GM21423 (cell line): ENCODE measurements around the gene SLC2A4.
A peak's percentile ranks its signal among the peaks of the same experiment; 100 is the strongest.

ENCODE experiments used
- ATAC-seq: cut with Tn5 transposase; IDR thresholded peaks from one replicate; pipeline ENCODE4 v1.9.1; 2021; ENCODE audit warnings: mild to moderate bottlenecking, moderate library complexity; ENCODE audit not compliant: unreplicated experiment

The SLC2A4 gene

GRCh38 chr17:7263801-7264078 is 17.8 kb upstream of the SLC2A4 start:
- no peak for ATAC-seq

- no peak for ATAC-seq
Observed at GRCh38 chr17:7266784-7267183, 14.7 kb upstream of the SLC2A4 start.

DNA sequence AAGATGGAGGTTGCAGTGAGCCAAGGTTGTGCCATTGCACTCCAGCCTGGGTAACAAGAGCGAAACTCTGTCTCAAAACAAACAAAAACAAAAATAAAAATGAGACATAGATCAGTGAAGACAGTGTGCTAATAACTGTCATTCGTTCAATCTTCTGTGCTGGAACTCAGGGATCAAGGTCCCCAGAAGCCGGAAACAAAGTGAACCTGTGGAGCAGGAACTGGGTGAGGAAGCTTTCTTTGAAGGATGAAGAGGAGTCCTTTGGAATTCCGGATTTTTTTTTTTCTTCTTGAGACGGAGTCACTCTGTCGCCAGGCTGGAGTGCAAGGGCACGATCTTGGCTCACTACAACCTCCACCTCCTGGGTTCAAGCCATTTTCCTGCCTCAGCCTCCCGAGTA is 2.1 kb upstream of the SLC2A4 start:
- no peak for ATAC-seq

- peak; percentile 33 for ATAC-seq
Observed at GRCh38 chr17:7280519-7281073, 922 bp upstream of the SLC2A4 start.

- no peak for ATAC-seq
Observed at GRCh38 chr17:7281953-7282751, 634 bp downstream of the SLC2A4 start.

DNA sequence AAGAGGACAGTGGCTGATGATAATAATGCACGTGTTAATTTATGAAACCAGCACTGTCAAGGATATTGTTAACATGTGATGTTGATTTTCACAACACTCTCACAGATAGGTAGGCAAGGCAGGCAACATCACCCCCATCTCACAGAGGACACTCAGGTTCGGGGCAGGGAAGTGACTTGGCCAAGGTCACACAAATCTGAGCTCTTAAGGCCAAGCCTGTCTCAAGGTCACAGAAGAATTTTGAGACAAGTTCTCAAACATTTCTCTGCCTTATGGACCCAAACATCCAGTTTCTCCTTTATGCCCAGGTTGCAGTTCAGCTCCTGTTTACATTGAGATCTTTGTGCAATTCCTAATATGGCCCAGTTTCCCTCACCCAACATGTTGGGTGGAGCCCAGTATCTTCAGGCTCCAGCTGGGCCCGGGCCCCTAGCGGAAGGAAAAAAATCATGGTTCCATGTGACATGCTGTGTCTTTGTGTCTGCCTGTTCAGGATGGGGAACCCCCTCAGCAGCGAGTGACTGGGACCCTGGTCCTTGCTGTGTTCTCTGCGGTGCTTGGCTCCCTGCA is 1.3 kb downstream of the SLC2A4 start:
- ATAC-seq, result no peak

- ATAC-seq, result no peak
Observed at GRCh38 chr17:7283471-7284216, 2.1 kb downstream of the SLC2A4 start.

- ATAC-seq, result no peak
Observed at GRCh38 chr17:7284911-7285310, 3.4 kb downstream of the SLC2A4 start.

DNA sequence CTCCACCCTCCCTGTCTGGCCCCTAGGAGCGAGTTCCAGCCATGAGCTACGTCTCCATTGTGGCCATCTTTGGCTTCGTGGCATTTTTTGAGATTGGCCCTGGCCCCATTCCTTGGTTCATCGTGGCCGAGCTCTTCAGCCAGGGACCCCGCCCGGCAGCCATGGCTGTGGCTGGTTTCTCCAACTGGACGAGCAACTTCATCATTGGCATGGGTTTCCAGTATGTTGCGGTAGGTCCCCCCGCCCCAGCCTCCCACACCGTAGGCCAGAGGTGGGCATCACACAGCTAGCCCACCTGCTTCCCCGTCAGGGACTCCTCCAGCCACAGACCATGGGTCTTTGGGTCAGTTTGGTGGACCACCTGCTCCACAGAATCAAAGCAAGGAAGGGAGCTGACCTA is 4.2 kb downstream of the SLC2A4 start:
- ATAC-seq, result no peak

GRCh38 chr17:7289256-7290032 is 7.9 kb downstream of the SLC2A4 start:
- no peak for ATAC-seq

GRCh38 chr17:7290166-7290565 is 8.6 kb downstream of the SLC2A4 start:
- ATAC-seq, result no peak

DNA sequence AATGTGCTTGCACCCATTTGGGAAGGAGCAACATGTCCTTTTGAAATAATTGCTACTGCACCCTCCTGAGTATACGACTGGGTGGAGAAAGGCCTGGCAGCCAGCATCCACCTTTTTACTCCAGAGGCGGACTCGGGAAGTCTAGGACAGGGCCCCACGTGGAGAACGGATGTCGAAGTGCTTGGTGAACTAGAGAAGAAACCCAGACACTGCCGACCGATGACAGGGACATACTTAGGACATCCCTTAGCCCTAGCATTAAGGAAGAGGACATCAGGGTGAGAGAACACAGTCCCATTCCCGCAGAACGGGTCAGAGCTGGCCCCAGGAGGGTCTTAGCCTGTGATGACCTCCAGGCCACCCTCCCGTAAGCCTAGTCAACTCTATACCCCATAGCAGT is 9.2 kb downstream of the SLC2A4 start:
- no peak for ATAC-seq

DNA sequence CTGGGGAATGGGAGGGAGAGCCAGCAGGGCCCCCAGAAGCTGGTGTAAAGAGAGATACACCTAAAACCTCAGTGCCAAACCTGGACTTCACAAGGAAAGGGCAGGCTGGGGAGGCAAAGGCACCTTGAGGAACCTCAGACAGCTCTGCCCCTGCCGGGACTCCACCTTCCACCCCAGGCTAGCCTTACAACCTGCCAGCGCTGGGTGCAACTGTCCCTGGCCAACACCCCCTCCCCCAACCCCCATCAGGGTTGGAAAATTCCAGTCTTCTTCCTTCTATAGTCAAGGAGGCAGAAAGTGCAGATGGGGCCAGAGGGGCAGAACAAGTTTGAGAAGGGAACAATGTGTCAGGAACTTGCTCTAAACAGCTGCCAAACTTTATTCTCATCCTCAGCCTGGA is 10.7 kb downstream of the SLC2A4 start:
- no peak for ATAC-seq

DNA sequence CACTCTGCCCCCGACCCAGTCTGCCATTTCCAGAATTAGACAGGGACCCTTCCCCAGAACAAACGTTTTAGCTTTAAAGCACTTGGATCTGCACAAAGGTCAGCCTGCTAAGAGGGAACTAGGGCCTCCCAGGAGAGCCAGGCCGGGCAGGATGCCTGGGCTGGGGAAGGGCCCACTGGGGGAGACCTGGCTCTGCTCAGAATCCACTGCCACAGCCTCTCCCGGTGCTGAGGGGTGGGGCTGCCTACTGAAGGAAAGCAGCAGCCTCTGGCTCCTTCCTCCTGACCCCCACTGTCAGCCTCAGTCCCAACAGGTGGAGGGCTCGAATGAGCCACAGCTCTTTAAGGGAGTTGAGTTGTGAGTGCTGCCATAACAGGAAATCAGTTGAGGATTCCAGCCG is 11.2 kb downstream of the SLC2A4 start:
- ATAC-seq, result no peak

DNA sequence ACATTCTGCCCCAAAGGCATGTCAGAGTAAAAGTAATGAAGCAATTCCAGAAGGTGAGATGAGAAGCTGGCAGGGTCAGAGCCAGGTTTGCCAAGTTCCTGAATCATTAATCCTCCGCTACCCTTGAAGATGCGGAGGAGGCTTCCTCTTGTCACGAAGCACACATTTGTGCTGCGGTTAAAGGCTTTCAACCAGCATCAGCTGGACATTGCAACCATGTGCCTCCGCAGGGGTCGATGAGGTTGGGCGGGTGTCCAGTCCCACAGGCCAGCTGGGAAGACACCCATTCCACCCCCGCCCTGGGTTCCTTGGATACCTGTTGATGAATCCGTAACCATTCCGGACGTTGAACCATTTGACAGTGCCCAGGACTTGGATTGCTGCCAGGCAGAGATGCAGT is 11.6 kb downstream of the SLC2A4 start:
- ATAC-seq, result no peak

DNA sequence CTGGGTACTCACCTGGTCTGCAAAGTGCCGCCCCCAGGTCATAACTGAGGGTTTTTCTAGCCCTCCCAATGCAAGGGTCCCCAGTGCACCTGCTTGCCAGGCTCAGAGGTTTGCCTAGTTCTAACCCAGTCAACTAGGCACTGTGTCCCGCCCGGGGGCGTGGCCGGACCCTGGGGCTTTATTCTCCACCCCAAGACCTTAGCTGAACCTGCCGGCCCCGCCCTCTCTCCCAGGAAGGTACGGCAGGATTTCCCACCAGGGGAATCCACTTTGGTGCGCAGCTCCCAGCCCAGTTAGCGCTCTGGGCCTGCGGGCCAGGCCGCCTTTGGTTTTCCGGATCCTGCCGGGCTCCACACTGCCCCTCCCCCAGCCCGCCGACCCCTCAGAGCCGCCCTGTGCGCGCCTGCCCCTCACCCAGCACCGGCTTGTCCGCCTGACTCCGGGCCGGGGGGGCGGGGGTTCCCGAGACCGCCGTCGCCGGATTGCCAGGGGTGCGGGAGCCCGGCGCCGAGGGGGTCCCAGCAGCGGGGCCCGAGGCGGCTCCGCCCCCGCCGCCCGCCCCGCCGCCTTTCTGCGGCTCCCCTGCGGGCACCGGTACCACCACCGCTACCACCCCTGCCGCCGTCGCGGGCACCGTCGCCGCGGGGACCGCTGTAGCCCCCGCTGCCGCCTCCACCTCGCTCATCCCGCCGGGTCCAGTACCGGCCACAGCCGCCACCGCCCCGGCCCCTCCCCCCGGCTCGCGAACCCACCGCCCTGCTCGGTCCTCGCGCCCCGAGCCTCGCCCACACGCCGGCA is 12.5 kb downstream of the SLC2A4 start:
- ATAC-seq, result no peak

GRCh38 chr17:7294614-7295153 is 13.2 kb downstream of the SLC2A4 start, which contains the start of gene YBX2:
YBX2 (minus strand) TSS chr17:7294639; CDS start chr17:7294500, 139 bp downstream.
- no peak for ATAC-seq

GRCh38 chr17:7295230-7296180 is 14.0 kb downstream of the SLC2A4 start:
- no peak for ATAC-seq
